ACC112 (cell line): Measurements from ENCODE around the gene MAPK12.

ENCODE experiments used
- H2AFZ ChIP-seq: fragments of 200-600 bp; sonication (generic); one replicate; pipeline ENCODE4 v1.6.0; 2017; ENCODE audit warnings: antibody characterized with exemption, low read length; ENCODE audit not compliant: unreplicated experiment
- H3K27ac ChIP-seq: fragments of 200-600 bp; sonication (generic); 2 replicates; pipeline ENCODE4 v1.5.1; 2014; ENCODE audit warnings: low read depth, mild to moderate bottlenecking, antibody characterized with exemption, low read length, moderate library complexity
- H3K27me3 ChIP-seq: fragments of 200-600 bp; sonication (generic); 2 replicates; pipeline ENCODE4 v1.6.1; 2014; ENCODE audit warnings: mild to moderate bottlenecking, antibody characterized with exemption, low read length, moderate library complexity, mixed read lengths; ENCODE audit not compliant: insufficient read depth
- H3K36me3 ChIP-seq: fragments of 200-600 bp; sonication (generic); 2 replicates; pipeline ENCODE4 v1.6.1; 2016; ENCODE audit warnings: mild to moderate bottlenecking, antibody characterized with exemption, low read length, moderate library complexity, mixed read lengths; ENCODE audit not compliant: insufficient read depth
- H3K4me1 ChIP-seq: fragments of 200-600 bp; sonication (generic); one replicate; pipeline ENCODE4 v1.6.1; 2016; ENCODE audit warnings: low read length, mixed read lengths; ENCODE audit not compliant: insufficient read depth, unreplicated experiment, control insufficient read depth
- H3K4me3 ChIP-seq: fragments of 200-600 bp; sonication (generic); 2 replicates; pipeline ENCODE4 v1.5.1; 2014; ENCODE audit warnings: mild to moderate bottlenecking, low read depth, low read length
- H3K79me2 ChIP-seq: fragments of 200-600 bp; sonication (generic); one replicate; pipeline ENCODE4 v1.6.0; 2016; ENCODE audit warnings: low read length; ENCODE audit not compliant: control insufficient read depth, unreplicated experiment, insufficient read depth

The MAPK12 gene

GRCh38 chr22:50264946-50265669 is 3.6 kb upstream of the MAPK12 start:
- Histone ChIP-seq H3K79me2 (peaks cover under 1% of the 10 kb centered on the region), H3K27me3 (no peaks in the 10 kb centered on the region), H2AFZ (no peak overlapping the region), H3K27ac (no peak overlapping the region), H3K36me3 (no peaks in the 10 kb centered on the region), H3K4me1 (peaks cover 27% of the 10 kb centered on the region), H3K4me3 (no peak overlapping the region)

- Histone ChIP-seq H2AFZ (no peak overlapping the region), H3K27ac (no peak overlapping the region), H3K79me2 (peaks cover 4% of the 10 kb centered on the region), H3K27me3 (no peaks in the 10 kb centered on the region), H3K4me1 (peaks cover 27% of the 10 kb centered on the region), H3K36me3 (no peaks in the 10 kb centered on the region), H3K4me3 (no peak overlapping the region)
Measured at GRCh38 chr22:50264104-50264745, 2.7 kb upstream of the MAPK12 start.

GRCh38 chr22:50262973-50263617 is 1.6 kb upstream of the MAPK12 start:
- Histone ChIP-seq H3K4me3 (no peak overlapping the region), H3K79me2 (peaks cover 10% of the 10 kb centered on the region), H3K27ac (no peak overlapping the region), H3K27me3 (no peaks in the 10 kb centered on the region), H2AFZ (no peak overlapping the region), H3K36me3 (no peaks in the 10 kb centered on the region), H3K4me1 (peaks cover 16% of the 10 kb centered on the region)

- Histone ChIP-seq H3K27ac (no peak overlapping the region), H3K79me2 (peaks cover 10% of the 10 kb centered on the region), H3K4me3 (no peak overlapping the region), H3K27me3 (no peaks in the 10 kb centered on the region), H3K4me1 (peaks cover 14% of the 10 kb centered on the region), H3K36me3 (no peaks in the 10 kb centered on the region), H2AFZ (no peak overlapping the region)
Measured at GRCh38 chr22:50262460-50262911, 1.0 kb upstream of the MAPK12 start.

- peak overlapping the region; percentile 22; the same call in 1 of the 2 replicates for H3K27ac ChIP-seq
- H3K36me3 ChIP-seq = no peaks in the 10 kb centered on the region
- no peaks in the 10 kb centered on the region for H3K27me3 ChIP-seq
- peaks cover 10% of the 10 kb centered on the region for H3K79me2 ChIP-seq
- peak overlapping the region; percentile 80 for H3K4me3 ChIP-seq
- H3K4me1 ChIP-seq = peaks cover 14% of the 10 kb centered on the region
- no peak overlapping the region for H2AFZ ChIP-seq
Measured at GRCh38 chr22:50260801-50261614, 475 bp downstream of the MAPK12 start.

- Histone ChIP-seq H3K27ac (peak overlapping the region; percentile 22; the same call in 1 of the 2 replicates), H3K36me3 (no peaks in the 10 kb centered on the region), H2AFZ (no peak overlapping the region), H3K4me1 (peaks cover 14% of the 10 kb centered on the region), H3K79me2 (peaks cover 10% of the 10 kb centered on the region), H3K4me3 (peak overlapping the region; percentile 80), H3K27me3 (no peaks in the 10 kb centered on the region)
Measured at GRCh38 chr22:50260434-50260800, 1.1 kb downstream of the MAPK12 start.

GRCh38 chr22:50259302-50259701 is 2.2 kb downstream of the MAPK12 start:
- H3K27ac ChIP-seq = no peak overlapping the region
- H2AFZ ChIP-seq = no peak overlapping the region
- peaks cover 10% of the 10 kb centered on the region for H3K79me2 ChIP-seq

GRCh38 chr22:50258361-50259292 is 2.9 kb downstream of the MAPK12 start:
- no peaks in the 10 kb centered on the region for H3K27me3 ChIP-seq
- H3K4me3 ChIP-seq = no peak overlapping the region
- H3K79me2 ChIP-seq = peaks cover 10% of the 10 kb centered on the region
- no peak overlapping the region for H3K27ac ChIP-seq
- H3K4me1 ChIP-seq = peaks cover 14% of the 10 kb centered on the region
- no peak overlapping the region for H2AFZ ChIP-seq
- no peaks in the 10 kb centered on the region for H3K36me3 ChIP-seq

More at GRCh38 chr22:50259302-50259701, 2.2 kb downstream of the MAPK12 start:
- no peaks in the 10 kb centered on the region for H3K27me3 ChIP-seq
- no peak overlapping the region; the same call in 1 of the 2 replicates for H3K4me3 ChIP-seq
- H3K36me3 ChIP-seq = no peaks in the 10 kb centered on the region
- peaks cover 14% of the 10 kb centered on the region for H3K4me1 ChIP-seq

GRCh38 chr22:50257451-50258360 is 3.8 kb downstream of the MAPK12 start:
- Histone ChIP-seq H3K27me3 (no peaks in the 10 kb centered on the region), H3K27ac (no peak overlapping the region), H3K36me3 (no peaks in the 10 kb centered on the region), H3K79me2 (peaks cover 10% of the 10 kb centered on the region), H3K4me3 (no peak overlapping the region), H3K4me1 (peaks cover 8% of the 10 kb centered on the region), H2AFZ (no peak overlapping the region)
